GM19438 (cell line): ENCODE measurements around the gene MAP3K9.

Experiments used
- ATAC-seq: cut with Tn5 transposase; IDR thresholded peaks from one replicate; pipeline ENCODE4 v1.9.1; 2021; ENCODE audit warnings: low read depth; ENCODE audit not compliant: unreplicated experiment

The MAP3K9 gene

GRCh38 chr14:70789361-70789760 lies 20.0 kb downstream of the MAP3K9 start:
- ATAC-seq: no peak

- ATAC-seq: no peak
These were observed 20.4 kb downstream of the MAP3K9 start for GRCh38 chr14:70788898-70789297.

GRCh38 chr14:70785556-70785955 lies 23.8 kb downstream of the MAP3K9 start:
- ATAC-seq: no peak

GRCh38 chr14:70784886-70785285 lies 24.4 kb downstream of the MAP3K9 start:
- ATAC-seq: no peak

- ATAC-seq: no peak
These were observed 27.0 kb downstream of the MAP3K9 start for GRCh38 chr14:70782361-70782760.

- no peak for ATAC-seq
These were observed 28.8 kb downstream of the MAP3K9 start for GRCh38 chr14:70780396-70781075.

- ATAC-seq: no peak
These were observed 29.6 kb downstream of the MAP3K9 start for GRCh38 chr14:70779667-70780066.

GRCh38 chr14:70776197-70776596 lies 33.1 kb downstream of the MAP3K9 start:
- ATAC-seq: no peak

GRCh38 chr14:70773182-70773862 lies 36.0 kb downstream of the MAP3K9 start:
- ATAC-seq: no peak

- no peak for ATAC-seq
These were observed 37.5 kb downstream of the MAP3K9 start for GRCh38 chr14:70771781-70772212.

GRCh38 chr14:70770490-70770889 lies 38.8 kb downstream of the MAP3K9 start:
- ATAC-seq: no peak

- ATAC-seq: no peak
These were observed 49.9 kb downstream of the MAP3K9 start for GRCh38 chr14:70759398-70759797.

GRCh38 chr14:70755655-70756054 lies 53.7 kb downstream of the MAP3K9 start:
- no peak for ATAC-seq

- no peak for ATAC-seq
These were observed 54.3 kb downstream of the MAP3K9 start for GRCh38 chr14:70754991-70755390.

GRCh38 chr14:70753518-70753953 lies 55.8 kb downstream of the MAP3K9 start:
- ATAC-seq: no peak

- no peak for ATAC-seq
These were observed 60.9 kb downstream of the MAP3K9 start for GRCh38 chr14:70748422-70748821.

GRCh38 chr14:70744641-70745040 lies 64.7 kb downstream of the MAP3K9 start:
- no peak for ATAC-seq

- ATAC-seq: no peak
These were observed 67.0 kb downstream of the MAP3K9 start for GRCh38 chr14:70742316-70742715.

GRCh38 chr14:70741482-70741881 lies 67.8 kb downstream of the MAP3K9 start:
- no peak for ATAC-seq

- no peak for ATAC-seq
These were observed 74.3 kb downstream of the MAP3K9 start for GRCh38 chr14:70735043-70735442.

GRCh38 chr14:70731447-70732239 lies 77.7 kb downstream of the MAP3K9 start:
- no peak for ATAC-seq
